Peyer's patch (tissue), 4 donors: ENCODE results near the gene ADAMTS2. TPM values are rescaled to one million over a fixed set of nuclear protein-coding genes. Genes with fewer than 3 reads are reported as not detected.
A peak's percentile ranks its signal among the peaks of the same experiment; 100 is the strongest.

Source experiments
- DNase-seq, 3 donors: peaks; one replicate each; pipeline ENCODE4 v3.0.0-alpha.2; 2017 to 2019
- H3K27ac ChIP-seq, 4 donors: fragments of 200-600 bp; sonication (generic); one replicate each; pipeline ENCODE4 v1.5.1; 2016 to 2019
- H3K27me3 ChIP-seq, 2 donors: fragments of 200-600 bp; sonication (generic); one replicate each; pipeline ENCODE4 v1.5.1; 2019
- H3K36me3 ChIP-seq, 3 donors: fragments of 200-600 bp; sonication (generic); one replicate each; pipeline ENCODE4 v1.5.1; 2016 to 2019
- H3K4me1 ChIP-seq, 4 donors: fragments of 200-600 bp; sonication (generic); one replicate each; pipeline ENCODE4 v1.5.1; 2016 to 2019
- H3K4me3 ChIP-seq, 4 donors: fragments of 200-600 bp; sonication (generic); 1 replicate in 3 of 4; 2 replicates in 1 of 4; pipeline ENCODE4 v1.5.1; 2016 to 2019; ENCODE audit warnings: mild to moderate bottlenecking in 1 of 4
- H3K9me3 ChIP-seq, 4 donors: fragments of 200-600 bp; sonication (generic); one replicate each; pipeline ENCODE4 v1.5.1; 2016 to 2019; ENCODE audit warnings: mild to moderate bottlenecking in 1 of 4
- CTCF ChIP-seq, 6 experiments: fragments of 450-650 bp in 4 of 6; fragments of 200-600 bp in 2 of 6; sonication (generic) in 1 of 6; IDR thresholded peaks; one replicate each; pipeline ENCODE4 v1.5.1; 2017 to 2019; ENCODE audit warnings: antibody characterized with exemption in 6 of 6, mild to moderate bottlenecking in 3 of 6, moderate library complexity in 1 of 6
- POLR2A ChIP-seq, 2 donors: fragments of 450-650 bp; IDR thresholded peaks; one replicate each; pipeline ENCODE4 v1.5.1; 2017; ENCODE audit warnings: antibody characterized with exemption in 2 of 2, mild to moderate bottlenecking in 2 of 2, moderate library complexity in 2 of 2
- total RNA-seq, 4 donors: library from RNA; depleted of rRNA; stranded (reverse); fragments of >200 nt; gene quantifications; one replicate each; pipeline ENCODE4 v1.1.0, GENCODE V29; 2016

ADAMTS2 gene
- total RNA-seq, 4 donors from 2014 or later, result 5.3 to 90.0 (median 9.5) TPM

GRCh38 chr5:179152941-179153340 is 192.3 kb downstream of the ADAMTS2 start:
- no peak overlapping the region for H3K4me3 ChIP-seq
- no peak for TF ChIP-seq POLR2A (IDR thresholded peaks at IDR 0.05)
- no peak for TF ChIP-seq CTCF (IDR thresholded peaks at IDR 0.05)
- no peaks in the 10 kb centered on the region for H3K36me3 ChIP-seq
- no peak overlapping the region for H3K27ac ChIP-seq
- no peaks in the 10 kb centered on the region for H3K9me3 ChIP-seq
- H3K4me1 ChIP-seq, result no peaks in the 10 kb centered on the region
- H3K27me3 ChIP-seq, result no peaks in the 10 kb centered on the region
- no peak for DNase-seq

GRCh38 chr5:179152144-179152895 is 192.9 kb downstream of the ADAMTS2 start:
- Histone ChIP-seq H3K27ac (no peak overlapping the region), H3K36me3 (no peaks in the 10 kb centered on the region), H3K27me3 (no peaks in the 10 kb centered on the region), H3K4me1 (no peaks in the 10 kb centered on the region), H3K4me3 (no peak overlapping the region), H3K9me3 (no peaks in the 10 kb centered on the region)
- no peak for DNase-seq
- TF ChIP-seq CTCF (IDR thresholded peaks at IDR 0.05) (no peak), POLR2A (IDR thresholded peaks at IDR 0.05) (no peak)

- no peaks in the 10 kb centered on the region for H3K36me3 ChIP-seq
- no peak overlapping the region for H3K4me3 ChIP-seq
- no peak overlapping the region for H3K27ac ChIP-seq
- H3K4me1 ChIP-seq, result no peaks in the 10 kb centered on the region
- no peaks in the 10 kb centered on the region for H3K27me3 ChIP-seq
- TF ChIP-seq CTCF (IDR thresholded peaks at IDR 0.05) (no peak), POLR2A (IDR thresholded peaks at IDR 0.05) (no peak)
- DNase-seq, result no peak
- H3K9me3 ChIP-seq, result no peaks in the 10 kb centered on the region
These were observed 193.8 kb downstream of the ADAMTS2 start for GRCh38 chr5:179151286-179152118.

GRCh38 chr5:179150011-179150410 is 195.2 kb downstream of the ADAMTS2 start:
- Histone ChIP-seq H3K27me3 (no peaks in the 10 kb centered on the region), H3K9me3 (no peaks in the 10 kb centered on the region), H3K4me1 (no peaks in the 10 kb centered on the region), H3K36me3 (no peaks in the 10 kb centered on the region), H3K27ac (no peak overlapping the region), H3K4me3 (no peak overlapping the region)
- no peak for DNase-seq
- no peak for TF ChIP-seq CTCF (IDR thresholded peaks at IDR 0.05)
- TF ChIP-seq POLR2A (IDR thresholded peaks at IDR 0.05), result no peak

DNA sequence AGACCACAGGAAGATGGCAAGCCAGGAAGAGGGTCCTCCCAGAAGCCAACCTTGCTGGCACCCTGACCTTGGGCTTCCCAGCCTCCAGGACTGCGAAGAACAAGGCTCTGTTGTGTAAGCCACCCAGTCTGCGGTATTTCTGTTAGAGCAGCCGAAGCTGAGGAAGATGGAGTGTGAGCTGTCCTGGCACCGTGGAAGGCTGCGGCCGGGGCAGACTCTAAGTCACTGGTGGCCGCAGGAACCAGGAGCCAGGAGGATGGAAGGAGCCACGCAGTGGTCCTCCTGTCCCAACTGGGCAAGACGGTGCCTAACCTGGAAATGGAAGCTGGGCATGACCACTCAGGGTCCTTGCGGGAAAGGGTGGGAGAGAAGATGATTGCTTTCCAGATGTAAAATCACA is 196.0 kb downstream of the ADAMTS2 start:
- Histone ChIP-seq H3K36me3 (no peaks in the 10 kb centered on the region), H3K4me1 (no peaks in the 10 kb centered on the region)

More for the DNA sequence above, 196.0 kb downstream of the ADAMTS2 start:
- peak in 1 of 3 donors; percentile 39 for DNase-seq
- no peak overlapping the region for H3K4me3 ChIP-seq
- H3K9me3 ChIP-seq, result no peaks in the 10 kb centered on the region
- no peaks in the 10 kb centered on the region for H3K27me3 ChIP-seq
- no peak for TF ChIP-seq CTCF (IDR thresholded peaks at IDR 0.05)
- TF ChIP-seq POLR2A (IDR thresholded peaks at IDR 0.05), result no peak
- H3K27ac ChIP-seq, result no peak overlapping the region
